SK-N-SH (cell line): Measurements from ENCODE around the gene ILDR1. TPM values are rescaled to one million over a fixed set of nuclear protein-coding genes. Genes with fewer than 3 reads are reported as not detected.

Experiments used
- CTCF ChIA-PET: fragments of 300-600, 350-600 bp; formaldehyde crosslinking; extraction: SDS; loops from one replicate; lab custom pipeline; 2021; lab: Yijun Ruan, JAX
- POLR2A ChIA-PET: fragments of 350-600 bp; sonication (Branson Sonifier 250); formaldehyde crosslinking; extraction: SDS; loops from one replicate; lab custom pipeline; 2020; ENCODE audit warnings: antibody characterized with exemption, inconsistent platforms; lab: Yijun Ruan, JAX
- DNase-seq: peaks from one replicate; pipeline ENCODE4 v3.0.0; 2012
- H2AFZ ChIP-seq: fragments of 200-600 bp; sonication (generic); 2 replicates; pipeline ENCODE4 v1.8.1; 2016; ENCODE audit warnings: antibody characterized with exemption, mild to moderate bottlenecking, low read depth
- H3F3A ChIP-seq: fragments of 200-600 bp; sonication (generic); replicated peaks from 2 replicates; pipeline ENCODE3; 2016; ENCODE audit warnings: antibody characterized with exemption, mild to moderate bottlenecking; ENCODE audit not compliant: insufficient read depth
- H3K27ac ChIP-seq, 2 experiments: fragments of 200-500 bp in 1 of 2; fragments of 200-600 bp in 1 of 2; sonication (Bioruptor generic) in 1 of 2; sonication (generic), shearing (Covaris generic) in 1 of 2; 2 replicates each; pipeline versions ENCODE4 v1.5.1 to v1.6.1; 2014 to 2016; ENCODE audit warnings: low read depth in 2 of 2, inconsistent platforms in 1 of 2, low read length in 1 of 2, mild to moderate bottlenecking in 1 of 2, mixed read lengths in 1 of 2
- H3K27me3 ChIP-seq: fragments of 200-600 bp; sonication (generic), shearing (Covaris generic); 2 replicates; pipeline ENCODE4 v1.6.1; 2016; ENCODE audit warnings: mixed run types; ENCODE audit not compliant: insufficient read depth
- H3K36me3 ChIP-seq, 2 experiments: fragments of 200-500 bp in 1 of 2; fragments of 200-600 bp in 1 of 2; sonication (Bioruptor generic) in 1 of 2; sonication (generic) in 1 of 2; replicated peaks in 1 of 2; 2 replicates each; pipeline versions ENCODE3 to v1.5.1; 2014 to 2016; ENCODE audit warnings: low read length in 1 of 2, mild to moderate bottlenecking in 1 of 2; ENCODE audit not compliant: insufficient read depth in 2 of 2, control insufficient read depth in 1 of 2
- H3K4me1 ChIP-seq, 2 experiments: fragments of 200-500 bp in 1 of 2; fragments of 200-600 bp in 1 of 2; sonication (Bioruptor generic) in 1 of 2; sonication (generic), shearing (Covaris generic) in 1 of 2; 2 replicates each; pipeline versions ENCODE4 v1.5.1 to v1.6.1; 2014 to 2016; ENCODE audit warnings: low read depth in 1 of 2, low read length in 1 of 2, mixed run types in 1 of 2; ENCODE audit not compliant: insufficient read depth in 2 of 2, control insufficient read depth in 1 of 2
- H3K4me2 ChIP-seq: fragments of 200-600 bp; sonication (generic), shearing (Covaris generic); 2 replicates; pipeline ENCODE4 v1.6.1; 2017; ENCODE audit warnings: mixed run types
- H3K4me3 ChIP-seq, 2 experiments: fragments of 200-500 bp in 1 of 2; fragments of 200-600 bp in 1 of 2; sonication (Bioruptor generic) in 1 of 2; sonication (generic), shearing (Covaris generic) in 1 of 2; 2 replicates each; pipeline versions ENCODE4 v1.5.1 to v1.8.1; 2014 to 2016; ENCODE audit warnings: low read depth in 2 of 2, inconsistent platforms in 1 of 2, low read length in 1 of 2, mild to moderate bottlenecking in 1 of 2, mixed read lengths in 1 of 2, moderate library complexity in 1 of 2
- H3K79me2 ChIP-seq: fragments of 200-600 bp; sonication (generic); 2 replicates; pipeline ENCODE4 v1.8.1; 2017; ENCODE audit warnings: mild to moderate bottlenecking; ENCODE audit not compliant: insufficient read depth
- H3K9ac ChIP-seq: fragments of 200-600 bp; sonication (generic); 2 replicates; pipeline ENCODE4 v1.6.1; 2017; ENCODE audit warnings: mixed run types
- H3K9me2 ChIP-seq: fragments of 200-600 bp; sonication (generic); 2 replicates; pipeline ENCODE4 v1.6.1; 2017; ENCODE audit warnings: mixed run types
- H3K9me3 ChIP-seq: fragments of 200-600 bp; sonication (generic); 2 replicates; pipeline ENCODE4 v1.6.1; 2017; ENCODE audit warnings: mixed run types, mild to moderate bottlenecking, moderate library complexity
- H4K20me1 ChIP-seq: fragments of 200-600 bp; sonication (generic); 2 replicates; pipeline ENCODE4 v1.6.1; 2017; ENCODE audit warnings: mild to moderate bottlenecking, mixed run types; ENCODE audit not compliant: insufficient read depth
- CHD2 ChIP-seq: fragments of 150-350 bp; IDR thresholded peaks from 2 replicates; pipeline ENCODE4 v1.6.1; 2018; ENCODE audit warnings: low read length; ENCODE audit not compliant: partially characterized antibody
- EP300 ChIP-seq, 2 experiments: IDR thresholded peaks; 2 replicates each; pipeline versions ENCODE4 v1.4.0 to v1.6.1; 2012; ENCODE audit warnings: borderline replicate concordance in 1 of 2, low read depth in 1 of 2, low read length in 1 of 2
- EZH2phosphoT487 ChIP-seq: fragments of 200-600 bp; sonication (generic); IDR thresholded peaks from 2 replicates; pipeline ENCODE4 v1.6.1; 2017; ENCODE audit warnings: low read depth, mixed run types, mild to moderate bottlenecking, antibody characterized with exemption, moderate library complexity, borderline replicate concordance
- FOSL2 ChIP-seq: IDR thresholded peaks from 2 replicates; pipeline ENCODE4 v1.4.0; 2012; ENCODE audit warnings: low read depth, mild to moderate bottlenecking, moderate library complexity, borderline replicate concordance
- FOXM1 ChIP-seq: IDR thresholded peaks from 2 replicates; pipeline ENCODE4 v1.4.0; 2012; ENCODE audit warnings: low read depth, mild to moderate bottlenecking
- GABPA ChIP-seq: IDR thresholded peaks from 2 replicates; pipeline ENCODE4 v1.4.0; 2012; ENCODE audit warnings: low read depth, mild to moderate bottlenecking
- JUND ChIP-seq: IDR thresholded peaks from 2 replicates; pipeline ENCODE4 v1.4.0; 2012
- MAX ChIP-seq: IDR thresholded peaks from 2 replicates; pipeline ENCODE4 v1.4.0; 2012; ENCODE audit warnings: low read depth
- MEF2A ChIP-seq: IDR thresholded peaks from 2 replicates; pipeline ENCODE4 v1.4.0; 2012; ENCODE audit warnings: low read depth, borderline replicate concordance
- MXI1 ChIP-seq: IDR thresholded peaks from 2 replicates; pipeline ENCODE4 v1.6.1; 2012; ENCODE audit warnings: mild to moderate bottlenecking, low read depth, low read length, improper control_type of control experiment
- NRF1 ChIP-seq: IDR thresholded peaks from 2 replicates; pipeline ENCODE4 v1.6.1; 2012; ENCODE audit warnings: low read depth, mild to moderate bottlenecking, low read length
- PBX3 ChIP-seq: IDR thresholded peaks from 2 replicates; pipeline ENCODE4; 2012
- POLR2AphosphoS5 ChIP-seq: IDR thresholded peaks from 2 replicates; pipeline ENCODE4 v1.6.1; 2012; ENCODE audit warnings: low read depth, low read length
- RAD21 ChIP-seq: IDR thresholded peaks from 2 replicates; pipeline ENCODE4 v1.6.1; 2012; ENCODE audit warnings: mild to moderate bottlenecking, low read length
- RCOR1 ChIP-seq: fragments of 150-350 bp; IDR thresholded peaks from 2 replicates; pipeline ENCODE4 v1.6.1; 2017; ENCODE audit warnings: antibody characterized with exemption, low read length
- RFX5 ChIP-seq: IDR thresholded peaks from 2 replicates; pipeline ENCODE4 v1.6.1; 2012; ENCODE audit warnings: mild to moderate bottlenecking, improper control_type of control experiment, low read length
- RXRA ChIP-seq: IDR thresholded peaks from 2 replicates; pipeline ENCODE4 v1.4.0; 2012; ENCODE audit warnings: low read depth, mild to moderate bottlenecking, borderline replicate concordance
- SIN3A ChIP-seq: IDR thresholded peaks from 2 replicates; pipeline ENCODE4 v1.6.1; 2012; ENCODE audit warnings: low read depth, mild to moderate bottlenecking, low read length, moderate library complexity, borderline replicate concordance
- SMC3 ChIP-seq: IDR thresholded peaks from 2 replicates; pipeline ENCODE4 v1.6.1; 2012; ENCODE audit warnings: low read depth, low read length, improper control_type of control experiment
- TAF1 ChIP-seq: IDR thresholded peaks from 2 replicates; pipeline ENCODE4 v1.6.1; 2012; ENCODE audit warnings: low read depth, mild to moderate bottlenecking, low read length, moderate library complexity, borderline replicate concordance
- TCF12 ChIP-seq: IDR thresholded peaks from 2 replicates; pipeline ENCODE4 v1.4.0; 2012
- TEAD4 ChIP-seq: IDR thresholded peaks from 2 replicates; pipeline ENCODE4 v1.4.0; 2012; ENCODE audit warnings: mild to moderate bottlenecking, borderline replicate concordance; ENCODE audit not compliant: insufficient read depth
- USF1 ChIP-seq: IDR thresholded peaks from 2 replicates; pipeline ENCODE4 v1.4.0; 2012; ENCODE audit warnings: low read depth, borderline replicate concordance
- WGBS: methylation state at CpG from one replicate; pipeline ENCODE4 v1.1.6; 2017; ENCODE audit warnings: low lambda C conversion rate; 5-methylcytosine and 5-hydroxymethylcytosine counted together
- polyA plus RNA-seq, 3 experiments: library from polyadenylated mRNA; depleted of rRNA; stranded (reverse); fragments of >200 nt; gene quantifications; 2 replicates each; pipeline ENCODE4 v1.2.3, GENCODE V29; 2012
- TF ChIP-seq, protein P1 (sequence below): IDR thresholded peaks from 2 replicates; pipeline ENCODE4 v1.4.0; 2012; ENCODE audit warnings: low read depth, borderline replicate concordance
- TF ChIP-seq, protein P2 (sequence below): fragments of 150-350 bp; IDR thresholded peaks from 2 replicates; pipeline ENCODE4 v1.6.1; 2017; ENCODE audit warnings: antibody characterized with exemption, low read length, low read depth, borderline replicate concordance

The ILDR1 gene
- polyA plus RNA-seq, 1 of the 3 experiments (the other 2 are of a cell fraction), result 0.02 TPM

GRCh38 chr3:122058294-122058693, 36.2 kb upstream of the ILDR1 start:
- Histone ChIP-seq H3K36me3 (no peaks in the 10 kb centered on the region), H3K4me1 (no peaks in the 10 kb centered on the region), H3K79me2 (no peaks in the 10 kb centered on the region), H3K4me2 (no peak overlapping the region), H3K27ac (no peak overlapping the region), H3K9me3 (no peaks in the 10 kb centered on the region), H3K9me2 (no peaks in the 10 kb centered on the region), H3K27me3 (no peaks in the 10 kb centered on the region), H4K20me1 (no peaks in the 10 kb centered on the region), H2AFZ (no peak overlapping the region), H3K4me3 (no peak overlapping the region), H3F3A (no peaks in the 10 kb centered on the region), H3K9ac (no peak overlapping the region)
- no peak for DNase-seq
- WGBS, result 5% methylated on average over 1 of the region's 1 CpG
- ChIA-PET CTCF (no interaction called here), POLR2A (no interaction called here)
- no peak for TF ChIP-seq FOXM1
- TF ChIP-seq, protein P1, sequence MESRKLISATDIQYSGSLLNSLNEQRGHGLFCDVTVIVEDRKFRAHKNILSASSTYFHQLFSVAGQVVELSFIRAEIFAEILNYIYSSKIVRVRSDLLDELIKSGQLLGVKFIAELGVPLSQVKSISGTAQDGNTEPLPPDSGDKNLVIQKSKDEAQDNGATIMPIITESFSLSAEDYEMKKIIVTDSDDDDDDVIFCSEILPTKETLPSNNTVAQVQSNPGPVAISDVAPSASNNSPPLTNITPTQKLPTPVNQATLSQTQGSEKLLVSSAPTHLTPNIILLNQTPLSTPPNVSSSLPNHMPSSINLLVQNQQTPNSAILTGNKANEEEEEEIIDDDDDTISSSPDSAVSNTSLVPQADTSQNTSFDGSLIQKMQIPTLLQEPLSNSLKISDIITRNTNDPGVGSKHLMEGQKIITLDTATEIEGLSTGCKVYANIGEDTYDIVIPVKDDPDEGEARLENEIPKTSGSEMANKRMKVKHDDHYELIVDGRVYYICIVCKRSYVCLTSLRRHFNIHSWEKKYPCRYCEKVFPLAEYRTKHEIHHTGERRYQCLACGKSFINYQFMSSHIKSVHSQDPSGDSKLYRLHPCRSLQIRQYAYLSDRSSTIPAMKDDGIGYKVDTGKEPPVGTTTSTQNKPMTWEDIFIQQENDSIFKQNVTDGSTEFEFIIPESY, result no peak
- no peak for TF ChIP-seq MEF2A
- TF ChIP-seq SMC3, result no peak
- no peak for TF ChIP-seq RCOR1
- TF ChIP-seq GABPA, result no peak
- no peak for TF ChIP-seq EP300 (IDR thresholded peaks at IDR 0.05; ENCODE audit: borderline replicate concordance in 1 of 2, low read depth in 1 of 2, low read length in 1 of 2)
- TF ChIP-seq, protein P2, sequence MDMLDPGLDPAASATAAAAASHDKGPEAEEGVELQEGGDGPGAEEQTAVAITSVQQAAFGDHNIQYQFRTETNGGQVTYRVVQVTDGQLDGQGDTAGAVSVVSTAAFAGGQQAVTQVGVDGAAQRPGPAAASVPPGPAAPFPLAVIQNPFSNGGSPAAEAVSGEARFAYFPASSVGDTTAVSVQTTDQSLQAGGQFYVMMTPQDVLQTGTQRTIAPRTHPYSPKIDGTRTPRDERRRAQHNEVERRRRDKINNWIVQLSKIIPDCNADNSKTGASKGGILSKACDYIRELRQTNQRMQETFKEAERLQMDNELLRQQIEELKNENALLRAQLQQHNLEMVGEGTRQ, result no peak
- no peak for TF ChIP-seq TCF12
- TF ChIP-seq MAX, result no peak
- TF ChIP-seq MXI1, result no peak
- TF ChIP-seq EZH2phosphoT487, result no peak
- TF ChIP-seq RXRA, result no peak
- TF ChIP-seq TAF1, result no peak
- no peak for TF ChIP-seq SIN3A
- TF ChIP-seq NRF1, result no peak

DNA sequence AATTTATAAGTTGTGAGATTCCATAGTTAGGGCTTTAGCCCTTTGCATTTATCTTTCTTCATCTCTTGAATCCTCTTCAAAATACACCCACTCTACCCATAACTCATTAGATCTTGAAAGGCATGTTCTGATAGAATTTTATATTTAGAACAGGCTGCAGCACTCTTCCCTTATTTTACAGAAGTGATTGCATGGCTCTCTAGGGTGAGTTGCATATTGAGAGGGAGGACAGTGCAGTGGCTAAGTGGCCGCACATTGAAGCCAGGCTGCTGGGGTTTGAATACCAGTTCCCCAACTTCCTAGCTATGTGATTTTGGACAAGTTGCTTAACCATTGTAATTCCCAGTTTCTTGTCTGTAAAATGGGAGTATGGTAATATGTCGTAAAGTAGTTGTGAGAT, 35.6 kb upstream of the ILDR1 start:
- H3K79me2 ChIP-seq, result no peaks in the 10 kb centered on the region
- no peaks in the 10 kb centered on the region for H3K36me3 ChIP-seq
- ChIA-PET POLR2A (no interaction called here), CTCF (no interaction called here)
- H3K27me3 ChIP-seq, result peaks cover 3% of the 10 kb centered on the region; the same call in 1 of the 2 replicates
- WGBS, result 17% methylated on average over 2 of the region's 2 CpGs
- no peak overlapping the region for H3K4me3 ChIP-seq
- no peaks in the 10 kb centered on the region for H3F3A ChIP-seq
- H3K9ac ChIP-seq, result no peak overlapping the region
- H3K4me1 ChIP-seq, result no peaks in the 10 kb centered on the region
- TF ChIP-seq PBX3, result no peak
- TF ChIP-seq CHD2, result no peak
- no peak for TF ChIP-seq JUND
- no peak for TF ChIP-seq RCOR1
- no peak for TF ChIP-seq FOXM1
- no peak for TF ChIP-seq RFX5
- TF ChIP-seq TEAD4, result no peak
- TF ChIP-seq RAD21, result no peak
- no peak for TF ChIP-seq FOSL2
- no peak for TF ChIP-seq MEF2A
- TF ChIP-seq POLR2AphosphoS5, result no peak
- no peak for TF ChIP-seq USF1
- no peak for TF ChIP-seq SMC3
- H2AFZ ChIP-seq, result no peak overlapping the region
- no peaks in the 10 kb centered on the region for H3K9me3 ChIP-seq
- no peaks in the 10 kb centered on the region for H3K9me2 ChIP-seq
- no peak overlapping the region for H3K27ac ChIP-seq
- H4K20me1 ChIP-seq, result no peaks in the 10 kb centered on the region
- no peak for DNase-seq
- H3K4me2 ChIP-seq, result no peak overlapping the region
